HEK293T (cell line): ENCODE data around the gene ZNF862.

Source experiments
- CTCF ChIA-PET: fragments of 350-600 bp; formaldehyde crosslinking; extraction: SDS; loops from one replicate; lab custom pipeline; 2021; ENCODE audit warnings: antibody characterized with exemption, inconsistent platforms; lab: Yijun Ruan, JAX
- POLR2A ChIA-PET: fragments of 350-600 bp; formaldehyde crosslinking; extraction: SDS; loops from one replicate; lab custom pipeline; 2020; ENCODE audit warnings: antibody characterized with exemption, inconsistent platforms; lab: Yijun Ruan, JAX
- DNase-seq: peaks from one replicate; pipeline ENCODE4 v3.0.0; 2012; ENCODE audit warnings: mixed read lengths; ENCODE audit errors: extremely low spot score
- ARNT ChIP-seq: fragments of 450-650 bp; IDR thresholded peaks from 2 replicates; pipeline ENCODE4 v1.6.1; 2017; ENCODE audit warnings: mild to moderate bottlenecking
- BHLHE40 ChIP-seq: fragments of 450-650 bp; IDR thresholded peaks from 2 replicates; pipeline ENCODE4 v1.6.1; 2016; ENCODE audit warnings: mild to moderate bottlenecking, moderate library complexity, borderline replicate concordance
- CTBP1 ChIP-seq: fragments of 450-650 bp; IDR thresholded peaks from 2 replicates; pipeline ENCODE4 v1.6.1; 2016; ENCODE audit warnings: borderline replicate concordance
- ELF4 ChIP-seq: fragments of 450-650 bp; IDR thresholded peaks from 2 replicates; pipeline ENCODE4 v1.6.1; 2017; ENCODE audit warnings: antibody characterized with exemption
- FOXA1 ChIP-seq: fragments of 450-650 bp; IDR thresholded peaks from 2 replicates; pipeline ENCODE4 v1.6.1; 2016; ENCODE audit warnings: mild to moderate bottlenecking
- FOXK2 ChIP-seq: fragments of 450-650 bp; IDR thresholded peaks from 2 replicates; pipeline ENCODE4 v1.6.1; 2016; ENCODE audit warnings: mild to moderate bottlenecking
- FOXM1 ChIP-seq: fragments of 450-650 bp; IDR thresholded peaks from 2 replicates; pipeline ENCODE4 v1.6.1; 2017; ENCODE audit warnings: mild to moderate bottlenecking, borderline replicate concordance
- HDGF ChIP-seq: fragments of 450-650 bp; IDR thresholded peaks from 2 replicates; pipeline ENCODE4 v1.6.1; 2017; ENCODE audit warnings: antibody characterized with exemption, borderline replicate concordance
- L3MBTL2 ChIP-seq: fragments of 450-650 bp; conservative IDR thresholded peaks from 2 replicates; pipeline ENCODE4 v1.6.1; 2016; ENCODE audit warnings: mild to moderate bottlenecking
- LEF1 ChIP-seq: fragments of 450-650 bp; IDR thresholded peaks from 2 replicates; pipeline ENCODE4 v1.6.1; 2017; ENCODE audit warnings: mild to moderate bottlenecking, borderline replicate concordance
- NFRKB ChIP-seq: fragments of 450-650 bp; IDR thresholded peaks from 2 replicates; pipeline ENCODE4 v1.6.1; 2016; ENCODE audit warnings: mild to moderate bottlenecking, moderate library complexity
- SP1 ChIP-seq: fragments of 450-650 bp; IDR thresholded peaks from 2 replicates; pipeline ENCODE4 v1.6.1; 2017
- TARDBP ChIP-seq: fragments of 450-650 bp; IDR thresholded peaks from 2 replicates; pipeline ENCODE4 v1.6.1; 2016
- ZNF384 ChIP-seq: fragments of 450-650 bp; IDR thresholded peaks from 2 replicates; pipeline ENCODE4 v1.6.1; 2016
- TF ChIP-seq, protein P1 (sequence below): fragments of 450-650 bp; IDR thresholded peaks from 2 replicates; pipeline ENCODE4 v1.6.1; 2016

Gene ZNF862

DNA sequence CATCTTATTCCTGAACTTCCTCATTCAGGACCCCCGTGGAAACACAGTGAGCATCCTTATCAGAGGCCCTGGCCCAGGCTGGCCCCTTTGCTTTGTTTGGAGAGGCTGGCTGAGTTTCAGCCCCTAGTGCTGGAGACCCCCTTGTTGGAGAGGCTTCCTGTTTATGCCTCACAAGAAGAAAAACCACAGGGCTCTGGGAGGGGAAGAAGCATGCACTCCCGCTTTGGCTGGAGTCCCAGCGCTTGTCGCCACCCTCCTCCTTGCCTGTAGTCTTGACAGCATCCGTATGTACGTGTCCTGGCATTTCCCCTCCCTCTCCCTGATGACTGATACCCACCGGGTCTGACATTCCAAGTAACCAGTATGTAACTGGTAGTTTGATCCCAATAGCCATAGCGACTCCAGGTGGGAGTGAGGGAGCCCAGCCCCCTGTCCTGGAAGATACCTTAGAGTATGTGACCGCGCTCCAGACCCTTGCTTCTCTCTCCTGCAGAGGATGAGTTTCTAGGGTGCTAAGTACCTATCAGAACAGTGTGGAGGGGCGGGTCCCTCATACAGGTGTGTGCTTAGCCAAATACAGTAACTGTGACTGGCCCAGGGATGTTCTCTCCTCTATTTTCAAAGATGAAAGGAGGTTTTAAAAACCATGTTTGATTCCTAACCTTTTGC is 28.7 kb downstream of the ZNF862 start:
- TF ChIP-seq FOXA1, result no peak
- no peak for TF ChIP-seq TARDBP
- no peak for TF ChIP-seq SP1
- TF ChIP-seq L3MBTL2, result no peak
- TF ChIP-seq ELF4, result no peak
- no peak for DNase-seq
- ChIA-PET POLR2A (interaction anchor here (1.0 to 3.9 kb wide), 2 partner anchors 24 to 28 kb away, joined by 3 to 17 read pairs; partner anchors contain the start of gene ZNF862), CTCF (no interaction called here)

DNA sequence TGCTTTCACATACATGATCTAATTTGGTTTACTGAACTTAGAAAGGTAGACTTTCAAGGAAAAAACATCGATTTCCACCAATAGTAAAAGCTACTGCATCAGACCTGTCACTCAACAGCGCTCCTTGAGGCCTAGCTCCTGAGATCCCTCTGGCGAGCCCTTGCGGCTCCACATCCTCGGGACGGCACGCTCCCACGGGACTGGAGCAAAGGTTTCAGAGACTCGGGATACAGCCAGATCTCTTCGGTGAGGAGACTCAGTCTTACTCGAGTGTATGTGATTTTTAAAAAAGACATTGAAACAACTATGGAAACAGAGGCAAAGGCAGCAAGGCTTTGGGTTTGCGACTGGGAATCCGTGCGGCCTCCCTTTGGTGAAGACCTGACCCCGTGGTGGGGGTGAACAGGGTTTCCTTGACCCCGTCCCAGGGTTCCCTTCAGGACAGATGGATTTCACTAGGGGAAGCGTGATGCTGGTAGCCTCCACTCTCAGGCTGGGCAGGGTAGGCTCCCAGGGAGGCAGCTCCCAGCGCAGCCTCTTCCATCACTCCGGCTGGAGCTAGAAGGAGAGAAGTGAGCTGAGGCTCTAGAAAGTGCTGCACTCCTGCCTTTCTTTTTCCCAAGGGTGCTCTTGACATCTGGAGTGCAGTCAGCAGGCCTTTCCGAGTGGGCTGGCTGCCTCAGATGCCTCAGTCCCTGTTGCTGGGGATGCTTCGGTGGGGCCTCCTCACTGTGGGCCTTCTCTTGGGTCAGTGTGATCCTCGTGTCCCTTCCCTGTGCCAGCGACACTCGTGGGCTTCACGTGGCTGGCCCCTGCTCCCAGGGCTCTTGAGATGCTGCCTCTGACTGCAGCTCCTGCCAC is 29.8 kb downstream of the ZNF862 start:
- DNase-seq, result no peak
- CTCF ChIA-PET, result interaction anchor here (1.1 kb wide), 1 partner anchor 19 kb away, joined by 5 read pairs; no protein-coding TSS in a partner anchor
- POLR2A ChIA-PET, result interaction anchor here (1.0 to 3.9 kb wide), 2 partner anchors 25 to 29 kb away, joined by 3 to 17 read pairs; partner anchors contain the start of gene ZNF862
- TF ChIP-seq SP1 (no peak), ZNF384 (no peak), BHLHE40 (no peak), FOXK2 (no peak)

DNA sequence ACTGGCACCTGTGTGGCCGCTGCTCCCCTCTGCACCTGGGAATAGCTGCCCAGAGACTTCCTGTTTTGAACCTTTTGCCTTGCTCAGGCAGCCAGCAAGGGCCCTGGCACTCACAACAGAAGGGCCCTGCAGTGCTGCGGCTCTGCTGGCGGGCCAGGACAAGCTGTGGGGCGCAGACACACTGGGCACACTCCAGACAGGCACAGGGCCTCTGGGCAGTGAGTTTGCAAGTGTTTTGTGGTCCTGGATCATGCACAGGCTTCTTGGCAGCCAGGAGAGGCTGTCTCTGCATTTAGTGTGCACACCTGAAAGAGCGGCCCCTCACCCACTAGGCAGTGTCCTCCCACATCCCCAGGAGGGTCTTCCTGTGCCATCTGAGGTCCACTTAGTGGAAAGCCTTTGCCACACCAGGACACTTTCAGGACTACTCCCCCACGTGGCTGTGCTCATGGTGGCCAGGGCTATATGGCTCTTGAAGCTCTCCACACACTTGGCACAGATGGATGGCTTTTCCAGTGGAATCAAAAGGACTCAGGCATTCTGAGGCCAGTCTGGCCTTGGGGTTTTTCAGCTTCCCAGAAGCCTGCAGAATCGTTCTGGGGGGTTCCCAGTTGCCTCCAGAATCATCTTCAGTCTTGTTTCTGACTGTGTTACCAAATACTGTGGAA is 30.6 kb downstream of the ZNF862 start:
- DNase-seq, result no peak
- POLR2A ChIA-PET, result interaction anchor here (1.0 to 3.9 kb wide), 2 partner anchors 30 to 53 kb away, joined by 3 to 17 read pairs; partner anchors contain the start of gene ZNF862
- TF ChIP-seq ARNT (no peak), FOXM1 (no peak), L3MBTL2 (no peak), HDGF (no peak), ZNF384 (no peak)
- CTCF ChIA-PET, result interaction anchor here (0.6 to 1.7 kb wide), 3 partner anchors 15 to 233 kb away, joined by 3 to 5 read pairs (median 4); no protein-coding TSS in a partner anchor

DNA sequence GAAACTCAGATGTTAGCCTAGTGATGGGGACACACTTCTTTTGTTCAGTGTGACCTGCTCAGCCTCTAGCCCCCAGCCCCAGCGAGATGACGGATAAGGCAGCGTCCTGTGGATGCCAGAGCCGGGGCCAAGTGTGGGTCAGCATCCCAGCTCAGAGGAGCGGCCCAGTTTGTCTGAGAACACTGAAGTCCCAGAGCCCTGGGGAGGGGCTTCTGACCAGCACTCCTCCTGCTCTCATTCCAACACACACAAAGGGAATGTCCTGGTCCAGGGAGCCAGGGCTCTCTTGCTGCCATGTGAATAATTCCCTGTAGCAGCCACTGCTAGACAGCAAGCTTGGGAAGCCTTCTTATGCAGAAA is 31.1 kb downstream of the ZNF862 start:
- no peak for DNase-seq
- CTCF ChIA-PET, result interaction anchor here (0.6 to 2.1 kb wide), 3 partner anchors 8 to 233 kb away, joined by 3 to 7 read pairs (median 4); no protein-coding TSS in a partner anchor
- POLR2A ChIA-PET, result interaction anchor here (0.9 to 3.9 kb wide), 4 partner anchors 8 to 450 kb away, joined by 3 to 17 read pairs (median 9); partner anchors contain the start of gene ZNF862

DNA sequence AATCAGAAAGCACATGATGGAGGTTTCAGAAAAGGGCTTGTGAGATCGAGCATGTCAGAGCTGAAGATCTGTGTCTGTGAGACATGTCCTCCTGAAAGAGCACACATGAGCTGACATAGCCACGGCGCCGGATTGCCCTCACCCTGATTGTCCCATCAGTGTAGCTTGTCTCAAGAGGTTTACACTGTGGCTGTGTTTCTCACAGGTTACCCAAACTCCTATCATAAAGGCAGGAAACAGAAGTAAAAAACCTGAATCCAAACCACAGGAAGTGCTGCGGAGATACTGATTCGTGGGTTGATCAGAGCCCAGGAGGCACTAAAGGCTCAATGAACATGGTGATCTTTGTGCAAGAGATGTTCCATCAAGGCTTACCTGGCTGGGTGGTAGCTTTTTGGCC is 31.7 kb downstream of the ZNF862 start:
- ChIA-PET POLR2A (interaction anchor here (0.9 to 3.9 kb wide), 4 partner anchors 8 to 451 kb away, joined by 3 to 17 read pairs (median 9); partner anchors contain the start of gene ZNF862), CTCF (interaction anchor here (1.7 to 2.1 kb wide), 2 partner anchors 9 to 14 kb away, joined by 4 to 7 read pairs; no protein-coding TSS in a partner anchor)
- TF ChIP-seq HDGF (no peak), BHLHE40 (no peak), FOXA1 (no peak), LEF1 (no peak), SP1 (no peak), FOXM1 (no peak), ELF4 (no peak)
- TF ChIP-seq, protein P1, sequence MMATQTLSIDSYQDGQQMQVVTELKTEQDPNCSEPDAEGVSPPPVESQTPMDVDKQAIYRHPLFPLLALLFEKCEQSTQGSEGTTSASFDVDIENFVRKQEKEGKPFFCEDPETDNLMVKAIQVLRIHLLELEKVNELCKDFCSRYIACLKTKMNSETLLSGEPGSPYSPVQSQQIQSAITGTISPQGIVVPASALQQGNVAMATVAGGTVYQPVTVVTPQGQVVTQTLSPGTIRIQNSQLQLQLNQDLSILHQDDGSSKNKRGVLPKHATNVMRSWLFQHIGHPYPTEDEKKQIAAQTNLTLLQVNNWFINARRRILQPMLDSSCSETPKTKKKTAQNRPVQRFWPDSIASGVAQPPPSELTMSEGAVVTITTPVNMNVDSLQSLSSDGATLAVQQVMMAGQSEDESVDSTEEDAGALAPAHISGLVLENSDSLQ, result no peak
- no peak for DNase-seq

More for the DNA sequence above, 31.1 kb downstream of the ZNF862 start:
- TF ChIP-seq ZNF384 (no peak), ELF4 (no peak), FOXK2 (no peak), NFRKB (no peak)

DNA sequence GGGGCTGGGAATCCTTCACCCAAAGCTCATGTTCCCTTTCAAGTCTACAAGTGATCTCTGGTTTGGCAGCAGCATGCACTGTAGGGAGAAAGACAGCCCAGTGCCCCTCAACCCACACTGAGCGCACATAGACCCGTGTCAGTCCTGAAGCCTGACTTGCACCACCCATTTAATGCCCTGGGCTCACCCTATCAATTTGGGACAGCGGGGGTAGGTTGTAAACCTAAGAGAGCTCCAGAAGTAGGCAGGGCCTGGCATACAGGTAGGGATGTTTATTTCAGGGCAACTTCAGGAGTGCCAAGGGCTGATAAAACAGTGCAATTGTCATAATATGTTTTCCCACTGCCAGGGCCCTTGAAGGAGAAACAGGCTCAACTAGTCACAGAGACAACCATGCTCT is 32.1 kb downstream of the ZNF862 start:
- POLR2A ChIA-PET, result interaction anchor here (0.9 to 3.9 kb wide), 4 partner anchors 9 to 451 kb away, joined by 3 to 17 read pairs (median 10); partner anchors contain the start of gene ZNF862
- TF ChIP-seq CTBP1 (no peak), ARNT (no peak), FOXA1 (no peak), FOXK2 (no peak), FOXM1 (no peak), NFRKB (no peak), BHLHE40 (no peak), L3MBTL2 (no peak), ZNF384 (no peak), HDGF (no peak), SP1 (no peak)
- TF ChIP-seq, protein P1, result no peak
- DNase-seq, result no peak
- CTCF ChIA-PET, result interaction anchor here (1.7 to 2.1 kb wide), 2 partner anchors 9 to 14 kb away, joined by 4 to 7 read pairs; no protein-coding TSS in a partner anchor
